ENCODE data around the gene XRN1.

XRN1 gene

GRCh38 chr3:142447852-142448823 is at the start of gene XRN1:
Gene XRN1, minus strand, starts transcription at chr3:142448037. Its CDS starts 93 bp downstream, at chr3:142447944.
- Histone ChIP-seq H3K9ac (ENCODE audit: low read depth, low read length) (peak within 1 kb of the TSS; percentile 95), H3K9me3 (ENCODE audit: control insufficient read depth, insufficient read depth, low read length) (no peaks in the 10 kb centered on the region), H3K36me3 (ENCODE audit: insufficient read depth, low read length) (no peaks in the 10 kb centered on the region), H3K4me1 (ENCODE audit: insufficient read depth, low read length) (no peaks in the 10 kb centered on the region)

GRCh38 chr3:142495103-142495502 is 47.3 kb upstream of the XRN1 start:
- Histone ChIP-seq H3K36me3 (ENCODE audit: insufficient read depth, low read length) (peaks cover 10% of the 10 kb centered on the region), H3K4me1 (ENCODE audit: insufficient read depth, low read length) (no peaks in the 10 kb centered on the region), H3K9me3 (ENCODE audit: control insufficient read depth, insufficient read depth, low read length) (no peaks in the 10 kb centered on the region), H3K9ac (ENCODE audit: low read depth, low read length) (no peak overlapping the region)

- Histone ChIP-seq H3K36me3 (ENCODE audit: insufficient read depth, low read length) (peaks cover 3% of the 10 kb centered on the region; the same call in 1 of the 2 replicates), H3K9ac (ENCODE audit: low read depth, low read length) (no peak overlapping the region), H3K4me1 (ENCODE audit: insufficient read depth, low read length) (no peaks in the 10 kb centered on the region), H3K9me3 (ENCODE audit: control insufficient read depth, insufficient read depth, low read length) (no peaks in the 10 kb centered on the region)
Measured at GRCh38 chr3:142492184-142492583, 44.3 kb upstream of the XRN1 start.

- no peaks in the 10 kb centered on the region for H3K9me3 ChIP-seq (ENCODE audit: control insufficient read depth, insufficient read depth, low read length)
- peaks cover 3% of the 10 kb centered on the region; the same call in 1 of the 2 replicates for H3K36me3 ChIP-seq (ENCODE audit: insufficient read depth, low read length)
- H3K4me1 ChIP-seq (ENCODE audit: insufficient read depth, low read length) = no peaks in the 10 kb centered on the region
- no peak overlapping the region for H3K9ac ChIP-seq (ENCODE audit: low read depth, low read length)
Measured at GRCh38 chr3:142489572-142490323, 41.9 kb upstream of the XRN1 start.

- Histone ChIP-seq H3K9me3 (ENCODE audit: control insufficient read depth, insufficient read depth, low read length) (peaks cover 10% of the 10 kb centered on the region), H3K4me1 (ENCODE audit: insufficient read depth, low read length) (no peaks in the 10 kb centered on the region), H3K9ac (ENCODE audit: low read depth, low read length) (no peak overlapping the region), H3K36me3 (ENCODE audit: insufficient read depth, low read length) (no peaks in the 10 kb centered on the region)
Measured at GRCh38 chr3:142484912-142485435, 37.1 kb upstream of the XRN1 start.

- Histone ChIP-seq H3K9ac (ENCODE audit: low read depth, low read length) (no peak overlapping the region), H3K4me1 (ENCODE audit: insufficient read depth, low read length) (no peaks in the 10 kb centered on the region), H3K36me3 (ENCODE audit: insufficient read depth, low read length) (no peaks in the 10 kb centered on the region), H3K9me3 (ENCODE audit: control insufficient read depth, insufficient read depth, low read length) (peaks cover 10% of the 10 kb centered on the region)
Measured at GRCh38 chr3:142481196-142481595, 33.4 kb upstream of the XRN1 start.

GRCh38 chr3:142470826-142471225 is 23.0 kb upstream of the XRN1 start:
- Histone ChIP-seq H3K36me3 (ENCODE audit: insufficient read depth, low read length) (no peaks in the 10 kb centered on the region), H3K4me1 (ENCODE audit: insufficient read depth, low read length) (no peaks in the 10 kb centered on the region), H3K9ac (ENCODE audit: low read depth, low read length) (no peak overlapping the region), H3K9me3 (ENCODE audit: control insufficient read depth, insufficient read depth, low read length) (no peaks in the 10 kb centered on the region)

GRCh38 chr3:142468456-142468855 is 20.6 kb upstream of the XRN1 start:
- no peaks in the 10 kb centered on the region for H3K4me1 ChIP-seq (ENCODE audit: insufficient read depth, low read length)
- H3K9me3 ChIP-seq (ENCODE audit: control insufficient read depth, insufficient read depth, low read length) = no peaks in the 10 kb centered on the region
- no peaks in the 10 kb centered on the region; the same call in 1 of the 2 replicates for H3K36me3 ChIP-seq (ENCODE audit: insufficient read depth, low read length)
- H3K9ac ChIP-seq (ENCODE audit: low read depth, low read length) = no peak overlapping the region

GRCh38 chr3:142467768-142468167 is 19.9 kb upstream of the XRN1 start:
- no peaks in the 10 kb centered on the region for H3K4me1 ChIP-seq (ENCODE audit: insufficient read depth, low read length)
- H3K9me3 ChIP-seq (ENCODE audit: control insufficient read depth, insufficient read depth, low read length) = no peaks in the 10 kb centered on the region
- H3K36me3 ChIP-seq (ENCODE audit: insufficient read depth, low read length) = no peaks in the 10 kb centered on the region; the same call in 1 of the 2 replicates

GRCh38 chr3:142460689-142461088 is 12.9 kb upstream of the XRN1 start:
- no peaks in the 10 kb centered on the region for H3K9me3 ChIP-seq (ENCODE audit: control insufficient read depth, insufficient read depth, low read length)
- no peak overlapping the region for H3K9ac ChIP-seq (ENCODE audit: low read depth, low read length)
- H3K4me1 ChIP-seq (ENCODE audit: insufficient read depth, low read length) = no peaks in the 10 kb centered on the region
- H3K36me3 ChIP-seq (ENCODE audit: insufficient read depth, low read length) = no peaks in the 10 kb centered on the region; the same call in 1 of the 2 replicates

More at GRCh38 chr3:142467768-142468167, 19.9 kb upstream of the XRN1 start:
- no peak overlapping the region for H3K9ac ChIP-seq (ENCODE audit: low read depth, low read length)

- no peaks in the 10 kb centered on the region for H3K4me1 ChIP-seq (ENCODE audit: insufficient read depth, low read length)
- H3K36me3 ChIP-seq (ENCODE audit: insufficient read depth, low read length) = no peaks in the 10 kb centered on the region; the same call in 1 of the 2 replicates
- H3K9ac ChIP-seq (ENCODE audit: low read depth, low read length) = no peak overlapping the region
- H3K9me3 ChIP-seq (ENCODE audit: control insufficient read depth, insufficient read depth, low read length) = no peaks in the 10 kb centered on the region
Measured at GRCh38 chr3:142459929-142460328, 12.1 kb upstream of the XRN1 start.

GRCh38 chr3:142459096-142459495 is 11.3 kb upstream of the XRN1 start:
- H3K36me3 ChIP-seq (ENCODE audit: insufficient read depth, low read length) = no peaks in the 10 kb centered on the region
- no peaks in the 10 kb centered on the region for H3K9me3 ChIP-seq (ENCODE audit: control insufficient read depth, insufficient read depth, low read length)

GRCh38 chr3:142450881-142451280 is 3.0 kb upstream of the XRN1 start:
- H3K36me3 ChIP-seq (ENCODE audit: insufficient read depth, low read length) = no peaks in the 10 kb centered on the region

More at GRCh38 chr3:142459096-142459495, 11.3 kb upstream of the XRN1 start:
- Histone ChIP-seq H3K4me1 (ENCODE audit: insufficient read depth, low read length) (no peaks in the 10 kb centered on the region), H3K9ac (ENCODE audit: low read depth, low read length) (no peak overlapping the region)

GRCh38 chr3:142450189-142450588 is 2.4 kb upstream of the XRN1 start:
- Histone ChIP-seq H3K9me3 (ENCODE audit: control insufficient read depth, insufficient read depth, low read length) (no peaks in the 10 kb centered on the region), H3K4me1 (ENCODE audit: insufficient read depth, low read length) (no peaks in the 10 kb centered on the region)

More at GRCh38 chr3:142450881-142451280, 3.0 kb upstream of the XRN1 start:
- no peak overlapping the region for H3K9ac ChIP-seq (ENCODE audit: low read depth, low read length)
- no peaks in the 10 kb centered on the region for H3K4me1 ChIP-seq (ENCODE audit: insufficient read depth, low read length)
- H3K9me3 ChIP-seq (ENCODE audit: control insufficient read depth, insufficient read depth, low read length) = no peaks in the 10 kb centered on the region

More at GRCh38 chr3:142450189-142450588, 2.4 kb upstream of the XRN1 start:
- H3K9ac ChIP-seq (ENCODE audit: low read depth, low read length) = no peak overlapping the region
- no peaks in the 10 kb centered on the region for H3K36me3 ChIP-seq (ENCODE audit: insufficient read depth, low read length)
